ENCODE measurements around the gene SLC2A13. TPM values are rescaled to one million over a fixed set of nuclear protein-coding genes. Genes with fewer than 3 reads are reported as not detected.
"Not testable (repeated sequence)": the region's sequence is repeated elsewhere in the genome, so short reads cannot be mapped to it uniquely, and the experiment has no call there.

Gene SLC2A13
- total RNA-seq, 1 donor from 2014 or later = 11.0 TPM

DNA sequence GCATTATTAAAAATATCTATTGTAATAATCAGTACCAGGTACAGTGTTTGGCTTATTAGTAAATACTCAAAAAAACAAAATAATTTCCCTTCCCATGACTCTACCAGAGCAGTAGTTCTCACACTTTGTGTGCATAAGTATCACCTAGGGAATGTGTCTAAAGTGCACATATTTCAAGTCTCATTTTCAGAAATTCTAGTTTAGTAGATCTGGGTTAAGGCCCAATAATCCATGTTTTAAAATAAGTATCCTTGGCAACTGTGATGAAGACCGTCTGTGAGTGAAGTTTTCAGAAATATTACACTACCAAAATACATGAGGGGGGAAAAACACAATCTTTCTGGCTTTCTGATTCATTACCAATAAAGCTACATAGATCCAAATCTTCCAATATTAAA is 237.6 kb downstream of the SLC2A13 start:
- DNase-seq (ENCODE audit: low read depth) = no peak

GRCh38 chr12:39867631-39868327 is 238.1 kb downstream of the SLC2A13 start:
- no peak for DNase-seq (ENCODE audit: low read depth)

DNA sequence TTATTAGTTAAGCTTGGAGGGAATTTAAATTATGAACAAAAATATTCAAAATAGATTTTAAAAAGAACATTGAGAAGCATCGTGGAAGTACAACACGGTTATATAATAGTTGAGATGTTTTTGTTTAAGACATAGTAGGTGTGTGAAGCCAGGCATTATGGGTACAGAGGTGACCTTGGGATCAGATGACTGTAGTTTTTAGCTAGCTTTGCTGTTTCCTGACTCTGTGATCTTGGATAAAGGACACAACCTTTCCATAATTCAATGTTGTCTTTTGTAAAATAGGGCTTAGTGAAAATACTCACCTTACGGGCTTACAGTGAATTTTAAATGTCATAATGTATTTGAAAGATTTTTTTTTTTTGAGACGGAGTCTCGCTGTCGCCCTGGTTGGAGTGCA is 239.7 kb downstream of the SLC2A13 start:
- no peak for DNase-seq (ENCODE audit: low read depth)

DNA sequence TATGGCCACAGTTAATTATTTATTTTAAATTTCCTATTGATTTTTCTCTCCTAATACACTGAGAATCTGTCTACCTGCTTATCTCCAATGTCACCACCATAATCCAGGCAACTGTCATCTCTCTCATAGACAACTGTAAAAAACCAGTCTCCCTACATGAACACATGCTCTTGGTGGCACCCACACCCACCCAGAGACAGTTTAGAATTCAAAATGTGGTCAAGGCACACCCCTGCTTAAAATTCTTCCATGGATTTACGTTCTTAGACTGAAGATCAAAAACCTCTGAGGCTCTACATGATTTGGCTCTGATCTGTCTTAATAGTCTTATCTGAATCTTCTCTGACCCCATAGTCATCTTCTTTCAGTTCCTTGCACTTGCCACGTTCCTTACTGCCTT is 245.2 kb downstream of the SLC2A13 start:
- no peak for DNase-seq (ENCODE audit: low read depth)

DNA sequence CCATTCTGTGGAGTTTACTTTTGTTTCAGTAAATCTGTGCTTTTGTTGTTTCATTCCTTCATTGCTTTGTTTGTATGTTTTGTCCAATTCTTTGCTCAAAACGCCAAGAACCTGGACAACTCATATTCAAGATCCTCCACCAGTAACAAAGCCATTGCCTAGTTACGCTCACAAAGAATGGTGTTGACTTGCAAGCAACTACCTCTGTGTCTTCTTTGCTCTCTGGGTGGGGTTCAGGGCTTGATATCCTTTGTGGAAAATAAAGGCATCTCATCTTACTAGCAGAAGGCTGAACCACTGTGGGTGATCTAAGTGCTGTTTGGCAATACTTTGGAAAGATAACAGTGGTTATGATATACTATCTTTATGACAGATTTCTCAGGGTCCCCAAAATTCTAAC is 252.9 kb downstream of the SLC2A13 start:
- DNase-seq (ENCODE audit: low read depth) = no peak

- peak; percentile 31 for DNase-seq (ENCODE audit: low read depth)
Observed at GRCh38 chr12:39852346-39852745, 253.5 kb downstream of the SLC2A13 start.

DNA sequence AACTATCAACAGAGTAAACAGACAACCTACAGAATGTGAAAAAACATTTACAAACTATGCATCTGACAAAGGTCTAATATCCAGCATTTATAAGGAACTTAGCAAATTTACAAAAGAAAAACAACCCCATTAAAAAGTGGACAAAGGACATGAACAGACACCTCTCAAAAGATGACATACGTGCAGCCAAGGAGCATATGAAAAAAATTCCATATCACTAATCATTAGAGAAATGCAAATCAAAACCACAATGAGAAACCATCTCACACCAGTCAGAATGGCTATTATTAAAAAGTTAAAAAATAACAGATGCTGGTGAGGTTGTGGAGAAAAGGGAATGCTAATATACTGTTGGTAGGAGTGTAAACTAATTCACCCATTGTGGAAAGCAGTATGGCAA is 257.7 kb downstream of the SLC2A13 start:
- not testable (repeated sequence) for DNase-seq (ENCODE audit: low read depth)

- DNase-seq (ENCODE audit: low read depth) = peak; percentile 48
Observed at GRCh38 chr12:39846971-39847650, 258.8 kb downstream of the SLC2A13 start.

- no peak for DNase-seq (ENCODE audit: low read depth)
Observed at GRCh38 chr12:39846304-39846703, 259.6 kb downstream of the SLC2A13 start.

- no peak for DNase-seq (ENCODE audit: low read depth)
Observed at GRCh38 chr12:39840422-39840821, 265.5 kb downstream of the SLC2A13 start.

DNA sequence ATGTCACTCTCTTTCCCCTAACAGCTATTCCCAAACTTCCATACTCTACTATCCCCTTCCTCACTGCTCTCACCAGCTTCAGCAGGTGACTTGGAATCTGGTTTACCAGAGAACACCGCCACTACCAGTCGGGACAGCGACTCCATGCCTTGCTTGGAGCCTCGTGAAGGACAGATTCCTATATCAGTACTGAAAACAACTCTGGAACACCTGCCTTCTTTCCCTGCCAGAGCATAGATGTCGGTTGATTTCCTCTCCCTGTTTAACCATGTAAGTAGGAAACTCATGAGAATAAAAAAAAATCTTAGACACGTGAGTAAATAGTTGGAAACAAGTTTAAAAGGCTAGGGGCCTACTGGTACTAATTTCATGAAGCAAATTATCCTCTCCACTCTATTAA is 266.8 kb downstream of the SLC2A13 start:
- DNase-seq (ENCODE audit: low read depth) = no peak

DNA sequence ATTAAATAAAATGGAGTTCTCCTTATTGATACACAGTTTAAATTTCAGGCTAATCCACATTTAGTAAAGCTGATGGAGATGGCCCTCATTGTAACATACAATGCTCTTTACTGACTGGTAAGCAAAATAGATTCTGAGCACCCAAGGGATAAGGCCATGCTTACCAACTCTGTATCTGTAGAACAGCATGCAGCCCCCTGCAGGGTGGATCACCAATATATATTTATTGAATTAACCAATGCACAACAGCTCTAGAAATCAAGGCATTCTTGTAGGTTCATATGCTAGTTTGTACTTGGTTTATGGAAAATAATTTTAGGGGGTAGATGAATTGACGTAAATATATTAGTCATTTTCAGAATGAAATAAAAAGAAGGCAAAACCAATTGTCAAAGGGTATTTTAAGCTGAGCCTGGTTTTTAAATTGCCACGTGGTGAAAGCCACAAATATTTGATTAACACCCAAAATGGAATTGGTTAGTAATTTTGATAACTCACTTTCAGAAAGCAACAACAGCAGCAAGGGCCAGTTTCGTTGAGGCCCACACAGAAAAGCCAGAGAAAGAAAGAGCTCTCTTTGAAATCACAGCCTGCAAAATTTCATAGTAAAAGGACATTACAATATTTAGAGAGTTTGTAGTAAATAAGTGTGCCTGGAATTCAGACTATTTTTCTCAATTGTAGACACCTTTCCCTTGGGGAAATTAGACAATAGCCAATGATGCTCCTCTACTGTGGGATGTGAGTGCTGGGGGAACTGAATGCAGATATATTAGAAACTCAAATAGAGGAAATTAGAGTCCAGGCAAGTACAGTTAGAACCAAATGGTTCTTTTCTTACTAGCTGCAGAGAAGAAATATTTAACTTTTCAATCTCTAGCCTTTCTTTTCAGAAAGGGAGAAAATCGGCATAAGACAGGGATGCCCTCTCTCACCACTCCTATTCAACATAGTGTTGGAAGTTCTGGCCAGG is 270.1 kb downstream of the SLC2A13 start:
- DNase-seq (ENCODE audit: low read depth) = no peak

- DNase-seq (ENCODE audit: low read depth) = peak; percentile 24
Observed at GRCh38 chr12:39831587-39832315, 274.1 kb downstream of the SLC2A13 start.

- no peak for DNase-seq (ENCODE audit: low read depth)
Observed at GRCh38 chr12:39830852-39831520, 274.9 kb downstream of the SLC2A13 start.

- DNase-seq (ENCODE audit: low read depth) = no peak
Observed at GRCh38 chr12:39830171-39830570, 275.7 kb downstream of the SLC2A13 start.

- peak; percentile 19 for DNase-seq (ENCODE audit: low read depth)
Observed at GRCh38 chr12:39824505-39825212, 281.2 kb downstream of the SLC2A13 start.

GRCh38 chr12:39816671-39817185 is 289.2 kb downstream of the SLC2A13 start:
- no peak for DNase-seq (ENCODE audit: low read depth)

- DNase-seq (ENCODE audit: low read depth) = no peak
Observed at GRCh38 chr12:39815746-39816145, 290.1 kb downstream of the SLC2A13 start.

GRCh38 chr12:39814626-39815025 is 291.3 kb downstream of the SLC2A13 start:
- no peak for DNase-seq (ENCODE audit: low read depth)

DNA sequence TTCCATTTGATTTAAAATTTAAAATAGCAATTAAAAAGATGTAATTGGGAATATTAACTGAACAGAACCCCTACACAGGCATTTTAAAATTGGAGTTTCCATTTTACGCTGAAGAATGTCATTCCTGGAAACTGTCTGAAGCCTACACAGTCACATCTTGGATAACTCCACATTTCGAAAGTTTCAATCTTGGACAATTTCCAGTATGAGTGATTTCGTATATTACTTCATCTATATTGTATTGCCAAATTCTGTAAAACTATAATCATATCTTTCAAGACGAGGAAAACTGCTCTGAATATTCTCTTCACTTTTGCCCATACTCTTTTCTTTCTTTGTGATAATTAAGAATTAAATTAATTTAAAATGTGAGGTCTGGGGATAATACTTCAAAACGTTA is 292.1 kb downstream of the SLC2A13 start:
- no peak for DNase-seq (ENCODE audit: low read depth)
